ENCODE results near the gene FRZB.

FRZB gene

DNA sequence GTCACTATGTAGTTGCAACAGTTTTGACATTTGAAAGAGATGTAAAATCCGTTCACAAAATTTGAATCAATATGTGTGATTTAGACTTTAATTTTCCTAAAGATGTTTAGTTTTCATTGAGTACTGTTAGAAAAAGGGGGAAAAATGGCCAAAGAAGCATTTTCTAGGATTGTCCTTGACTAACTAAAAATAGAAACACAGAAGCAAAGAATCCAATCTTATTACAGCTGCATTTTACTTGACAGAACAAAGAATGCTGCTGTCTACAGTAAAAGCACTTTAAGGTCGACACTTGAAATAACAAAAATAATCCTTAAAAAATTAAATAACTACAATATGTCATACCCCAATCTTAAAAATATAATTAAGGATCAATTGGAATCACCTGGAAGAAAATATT lies 48.9 kb downstream of the FRZB start:
- DNase-seq, result no peak
- intact Hi-C loops (cut with DNase I), result no loop called here

DNA sequence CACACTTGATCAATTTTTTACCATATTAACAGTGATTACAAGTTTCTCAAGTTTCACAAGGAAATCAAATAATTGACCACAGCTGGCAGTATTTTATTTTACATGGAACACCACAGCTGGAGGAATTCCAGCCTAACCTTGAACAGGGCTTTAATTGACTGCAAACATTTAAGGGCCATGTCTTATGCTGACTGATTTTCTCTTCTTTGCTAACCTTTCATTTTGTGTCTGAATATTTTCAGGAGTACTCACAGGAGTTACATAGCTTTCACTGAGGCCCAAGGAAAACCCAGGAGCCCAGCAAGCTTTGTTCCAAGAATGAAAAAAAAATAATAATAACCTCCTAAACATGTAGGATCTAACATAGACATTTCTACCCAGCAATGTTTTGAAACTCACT lies 49.6 kb downstream of the FRZB start:
- intact Hi-C loops (cut with DNase I), result no loop called here

DNA sequence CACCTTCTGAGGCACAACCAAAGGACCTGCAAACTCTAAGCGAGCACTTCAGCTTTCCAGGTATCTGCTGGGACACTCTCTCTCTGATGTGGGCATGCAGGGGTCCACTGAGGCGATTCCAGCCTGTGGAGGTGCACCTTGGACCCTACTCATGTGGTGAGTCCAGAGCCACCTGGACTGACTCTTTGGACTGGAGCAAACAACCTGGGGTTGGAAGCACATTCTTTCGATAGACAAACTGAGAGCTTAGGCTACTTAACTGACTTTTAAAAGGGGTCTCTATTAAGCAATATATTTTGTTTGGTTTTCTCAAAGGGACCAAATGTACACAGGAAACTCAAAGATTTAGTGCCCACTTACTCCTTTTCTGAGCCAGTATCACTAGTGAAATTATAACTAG lies 51.6 kb downstream of the FRZB start:
- intact Hi-C loops (cut with DNase I), result no loop called here
- no peak for DNase-seq

More for the DNA sequence above, 49.6 kb downstream of the FRZB start:
- no peak for DNase-seq

DNA sequence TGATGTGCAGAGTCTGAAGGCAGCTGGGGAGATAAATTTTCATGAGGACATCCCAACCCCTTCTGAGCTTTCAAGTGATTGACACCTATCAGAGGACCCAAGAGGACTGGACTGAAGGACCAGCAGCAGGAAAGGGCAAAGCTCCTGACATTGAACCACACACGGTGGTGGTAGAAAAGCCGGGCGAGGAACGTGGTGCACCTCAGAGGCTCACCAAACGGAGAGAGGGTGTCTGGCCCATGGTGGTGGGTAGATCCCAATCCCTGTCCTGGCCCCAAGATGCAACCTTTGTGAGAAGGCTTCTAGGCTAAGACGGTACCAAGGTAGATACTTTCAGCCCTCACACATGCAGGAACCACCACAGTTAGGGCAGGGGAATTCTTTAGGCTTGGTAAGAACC lies 52.1 kb downstream of the FRZB start:
- intact Hi-C loops (cut with DNase I), result no loop called here
- DNase-seq, result no peak

DNA sequence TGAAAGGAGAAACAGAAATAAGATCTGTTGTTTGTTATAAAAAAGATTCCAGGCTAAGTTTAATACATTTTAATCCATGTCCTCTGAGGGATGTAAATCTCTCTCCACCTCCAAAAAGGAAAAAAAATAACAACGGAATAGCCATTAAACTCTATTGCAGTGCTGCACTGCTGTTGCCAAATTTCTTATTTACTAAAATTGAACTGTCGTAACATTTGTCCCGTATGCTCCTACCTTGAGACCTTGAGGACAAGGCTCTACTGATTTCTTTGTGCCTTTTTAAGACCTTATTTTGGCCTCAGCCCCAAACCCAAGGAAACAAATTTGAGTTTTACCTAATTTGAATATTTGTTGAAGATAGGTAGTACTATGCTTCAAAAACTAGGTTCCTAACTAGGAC lies 56.4 kb downstream of the FRZB start:
- intact Hi-C loops (cut with DNase I), result no loop called here

DNA sequence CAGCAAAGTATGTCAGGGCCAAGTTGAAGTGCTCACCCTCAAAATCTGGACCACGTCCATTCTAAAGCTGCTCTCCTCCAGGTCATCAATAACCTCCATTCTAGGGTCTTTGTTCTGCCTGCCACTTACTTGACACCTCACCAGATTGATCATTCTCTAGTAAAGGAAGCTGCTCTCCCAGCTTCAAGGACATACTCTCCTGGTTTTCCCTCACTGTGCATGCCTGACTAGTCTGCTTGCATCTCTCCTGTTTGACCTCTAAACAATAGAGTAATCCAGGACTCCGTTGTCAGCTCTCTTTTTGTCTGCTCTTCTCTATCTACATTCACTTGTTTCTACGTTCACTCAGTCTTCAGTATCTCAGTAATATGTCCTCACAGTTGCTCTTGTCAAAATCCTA lies 59.1 kb downstream of the FRZB start:
- intact Hi-C loops (cut with DNase I), result no loop called here
- DNase-seq, result no peak

More for the DNA sequence above, 56.4 kb downstream of the FRZB start:
- DNase-seq, result no peak

DNA sequence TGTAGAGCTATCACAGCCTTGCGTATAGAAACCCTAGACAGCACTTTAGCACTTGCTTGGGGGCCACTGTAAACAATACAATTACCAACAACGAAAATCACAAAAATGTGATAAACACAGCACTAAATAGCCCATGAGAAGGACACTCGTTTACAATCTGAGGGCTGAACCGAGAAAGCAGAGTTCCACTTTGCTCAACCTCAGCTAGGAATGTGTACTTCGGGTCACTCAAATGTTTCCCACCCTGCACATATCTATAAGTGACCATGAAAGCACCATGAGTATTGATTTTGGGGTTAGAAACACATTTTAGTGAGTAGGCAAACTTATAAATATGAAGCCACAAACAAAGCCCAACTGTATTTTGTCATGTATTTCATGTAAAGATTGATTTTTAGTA lies 62.3 kb downstream of the FRZB start:
- intact Hi-C loops (cut with DNase I), result no loop called here
- DNase-seq, result no peak

DNA sequence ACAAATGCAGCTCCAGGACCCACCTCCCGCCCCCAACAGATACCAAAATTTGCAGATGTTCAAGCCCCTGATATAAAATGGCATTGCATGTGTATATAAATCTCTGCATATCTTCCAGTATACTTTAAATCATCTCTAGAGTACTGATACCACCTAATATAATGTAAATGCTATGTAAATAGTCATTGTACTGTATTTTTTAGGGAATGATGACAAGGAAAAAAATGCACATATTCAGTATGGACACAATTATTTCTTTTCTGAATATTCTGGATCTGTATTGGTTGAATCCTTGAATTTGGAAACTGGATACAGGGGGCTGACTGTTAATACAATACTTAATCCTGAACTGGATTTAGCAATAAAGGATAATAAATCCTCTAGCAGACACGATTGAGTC lies 67.7 kb downstream of the FRZB start:
- intact Hi-C loops (cut with DNase I), result no loop called here
- DNase-seq, result no peak

DNA sequence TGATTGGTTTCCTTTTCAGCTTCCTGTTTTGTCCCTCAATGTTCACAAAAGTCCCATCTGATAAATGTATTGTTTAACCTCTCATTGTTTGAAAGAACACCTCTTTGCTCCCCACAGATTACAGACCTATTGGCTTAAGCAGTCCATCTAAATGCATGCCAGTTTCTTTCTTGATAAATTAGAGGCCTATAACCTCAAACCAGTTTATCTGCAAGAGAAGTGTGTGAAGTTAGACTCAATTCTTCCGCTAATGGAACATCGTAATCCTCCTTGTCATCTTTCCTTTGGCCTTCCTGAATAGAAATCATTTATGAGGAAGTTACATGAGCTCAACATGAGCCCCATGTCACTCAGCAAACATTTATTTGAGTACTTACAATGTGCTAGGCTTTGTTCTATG lies 74.0 kb downstream of the FRZB start:
- intact Hi-C loops (cut with DNase I), result no loop called here
- DNase-seq, result no peak

DNA sequence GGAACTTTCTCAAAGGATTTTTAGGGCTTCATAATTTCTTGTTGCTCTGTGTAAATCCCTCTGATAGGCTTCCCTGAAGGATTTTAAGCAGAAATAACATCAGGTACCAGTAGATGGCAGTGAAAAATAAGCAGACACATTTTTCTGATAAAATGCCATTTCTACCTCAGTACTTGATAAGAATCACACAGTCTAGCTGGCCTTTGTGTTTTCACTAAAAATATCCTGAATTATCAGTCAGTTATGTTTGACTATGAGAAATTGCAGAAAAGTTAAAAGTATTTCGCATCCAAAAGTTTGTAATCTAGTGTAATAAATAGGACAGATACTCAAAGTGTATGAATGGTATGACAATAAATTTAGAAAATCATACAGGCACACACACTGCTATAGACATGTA lies 81.7 kb downstream of the FRZB start:
- intact Hi-C loops (cut with DNase I), result no loop called here
- no peak for DNase-seq

DNA sequence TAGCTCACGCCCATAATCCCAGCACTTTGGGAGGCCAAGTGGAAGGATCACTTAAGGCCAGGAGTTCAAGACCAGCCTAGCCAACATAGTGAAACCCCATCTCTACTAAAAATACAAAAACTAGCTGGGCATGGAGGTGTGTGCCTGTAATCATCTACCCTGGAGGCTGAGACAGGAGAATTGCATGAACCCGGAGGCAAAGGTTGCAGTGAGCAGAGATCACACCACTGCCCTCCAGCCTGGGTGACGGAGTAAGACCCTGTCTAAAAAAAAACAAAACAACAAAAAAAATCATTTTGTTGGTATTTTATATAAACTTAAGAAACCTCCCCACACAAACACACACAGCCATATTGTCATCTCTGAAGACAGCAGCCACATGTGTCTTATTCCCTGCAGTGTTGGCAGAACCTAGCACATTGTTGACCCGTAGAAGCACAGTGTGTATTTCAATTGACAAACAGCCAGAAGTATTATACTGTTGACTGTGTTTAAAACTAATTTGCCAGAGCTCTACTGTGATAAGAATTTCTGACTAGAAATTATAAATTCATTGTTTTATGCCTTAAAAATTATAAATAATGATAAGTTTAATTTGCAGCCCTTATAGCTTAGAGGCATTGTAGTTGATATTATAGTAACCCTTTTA lies 82.3 kb downstream of the FRZB start:
- intact Hi-C loops (cut with DNase I), result no loop called here
- no peak for DNase-seq

All from head of caudate nucleus (tissue), 42 donors.